ENCODE results near the gene ZBED6. TPM values are rescaled to one million over a fixed set of nuclear protein-coding genes. Genes with fewer than 3 reads are reported as not detected.
"Not testable (repeated sequence)": the region's sequence is repeated elsewhere in the genome, so short reads cannot be mapped to it uniquely, and the experiment has no call there.

Gene ZBED6
- total RNA-seq, 2 donors from 2014 or later, result 19.1 to 31.2 TPM

DNA sequence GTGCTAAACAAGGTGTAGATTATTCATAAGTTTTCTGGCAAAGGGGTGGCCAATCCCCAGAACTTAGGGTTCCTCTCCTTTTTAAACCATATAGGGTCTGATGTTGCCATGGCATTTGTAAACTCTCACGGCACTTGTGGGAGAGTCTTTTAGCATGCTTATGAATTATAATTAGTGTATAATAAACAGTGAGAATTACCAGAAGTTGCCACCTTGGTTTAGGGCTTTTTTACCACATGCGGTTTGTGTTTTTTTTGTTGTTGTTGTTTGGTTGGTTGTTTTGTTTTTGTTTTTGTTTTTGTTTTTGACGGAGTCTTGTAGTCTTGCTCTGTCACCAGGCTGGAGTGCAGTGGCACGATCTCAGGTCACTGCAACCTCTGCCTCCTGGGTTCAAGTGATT lies 39.4 kb upstream of the ZBED6 start:
- no peak for ATAC-seq (ENCODE audit: insufficient number of reproducible peaks, low FRiP score, low read depth)
- DNase-seq (ENCODE audit: low spot score), result no peak
- no peak overlapping the region for H3K4me3 ChIP-seq
- no peaks in the 10 kb centered on the region for H3K36me3 ChIP-seq
- no peaks in the 10 kb centered on the region for H3K9me3 ChIP-seq
- TF ChIP-seq, protein P1, sequence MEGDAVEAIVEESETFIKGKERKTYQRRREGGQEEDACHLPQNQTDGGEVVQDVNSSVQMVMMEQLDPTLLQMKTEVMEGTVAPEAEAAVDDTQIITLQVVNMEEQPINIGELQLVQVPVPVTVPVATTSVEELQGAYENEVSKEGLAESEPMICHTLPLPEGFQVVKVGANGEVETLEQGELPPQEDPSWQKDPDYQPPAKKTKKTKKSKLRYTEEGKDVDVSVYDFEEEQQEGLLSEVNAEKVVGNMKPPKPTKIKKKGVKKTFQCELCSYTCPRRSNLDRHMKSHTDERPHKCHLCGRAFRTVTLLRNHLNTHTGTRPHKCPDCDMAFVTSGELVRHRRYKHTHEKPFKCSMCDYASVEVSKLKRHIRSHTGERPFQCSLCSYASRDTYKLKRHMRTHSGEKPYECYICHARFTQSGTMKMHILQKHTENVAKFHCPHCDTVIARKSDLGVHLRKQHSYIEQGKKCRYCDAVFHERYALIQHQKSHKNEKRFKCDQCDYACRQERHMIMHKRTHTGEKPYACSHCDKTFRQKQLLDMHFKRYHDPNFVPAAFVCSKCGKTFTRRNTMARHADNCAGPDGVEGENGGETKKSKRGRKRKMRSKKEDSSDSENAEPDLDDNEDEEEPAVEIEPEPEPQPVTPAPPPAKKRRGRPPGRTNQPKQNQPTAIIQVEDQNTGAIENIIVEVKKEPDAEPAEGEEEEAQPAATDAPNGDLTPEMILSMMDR (IDR thresholded peaks at IDR 0.05), result no peak
- H3K27ac ChIP-seq, result no peak overlapping the region
- peaks cover 0 to 5% of the 10 kb centered on the region in 2 donors for H3K4me1 ChIP-seq (ENCODE audit: control insufficient read depth in 1 of 2, low read depth in 2 of 2)
- no peaks in the 10 kb centered on the region for H3K27me3 ChIP-seq (replicated peaks; ENCODE audit: insufficient read depth)

DNA sequence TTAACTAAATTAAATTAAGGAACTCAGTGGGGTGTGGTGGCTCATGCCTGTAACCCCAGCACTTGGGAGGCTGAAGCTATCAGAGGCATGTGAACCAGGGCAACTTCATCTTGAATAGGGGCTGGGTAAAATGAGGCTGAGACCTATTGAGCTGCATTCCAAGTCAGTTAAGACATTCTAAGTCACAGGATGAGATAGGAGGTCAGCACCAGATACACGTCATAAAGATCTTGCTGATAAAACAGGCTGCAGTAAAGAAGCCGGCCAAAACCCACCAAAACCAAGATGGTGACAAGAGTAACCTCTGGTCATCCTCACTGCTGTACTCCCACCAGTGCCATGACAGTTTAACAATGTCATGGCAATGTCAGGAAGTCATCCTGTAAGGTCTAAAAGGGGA lies 36.7 kb upstream of the ZBED6 start:
- not testable (repeated sequence) for H3K27me3 ChIP-seq (replicated peaks; ENCODE audit: insufficient read depth); ATAC-seq (ENCODE audit: insufficient number of reproducible peaks, low FRiP score, low read depth); H3K36me3 ChIP-seq; H3K27ac ChIP-seq; DNase-seq (ENCODE audit: low spot score); H3K9me3 ChIP-seq; H3K4me1 ChIP-seq (ENCODE audit: control insufficient read depth in 1 of 2, low read depth in 2 of 2); H3K4me3 ChIP-seq

DNA sequence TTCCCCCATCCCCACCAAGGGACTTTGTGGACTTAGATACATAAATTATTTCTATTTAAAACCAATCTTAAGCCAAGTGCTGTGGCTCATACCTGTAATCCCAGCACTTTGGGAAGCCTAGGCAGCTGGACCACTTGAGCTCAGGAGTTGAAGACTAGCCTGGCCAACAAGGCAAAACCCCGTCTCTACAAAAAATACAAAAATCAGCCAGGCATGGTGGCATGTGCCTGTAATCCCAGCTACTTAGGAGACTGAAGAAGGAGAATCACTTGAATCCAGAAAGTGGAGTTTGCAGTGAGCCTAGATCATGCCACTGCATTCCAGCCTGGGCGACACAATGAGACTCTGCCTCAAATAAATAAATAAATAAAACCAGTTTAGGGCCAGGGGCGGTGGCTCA lies 34.9 kb upstream of the ZBED6 start:
- H3K9me3 ChIP-seq, result no peaks in the 10 kb centered on the region
- ATAC-seq (ENCODE audit: insufficient number of reproducible peaks, low FRiP score, low read depth) (no peak), DNase-seq (ENCODE audit: low spot score) (no peak)
- H3K27me3 ChIP-seq (replicated peaks; ENCODE audit: insufficient read depth), result no peaks in the 10 kb centered on the region
- no peaks in the 10 kb centered on the region for H3K36me3 ChIP-seq
- H3K27ac ChIP-seq, result no peak overlapping the region
- no peaks in the 10 kb centered on the region for H3K4me1 ChIP-seq (ENCODE audit: control insufficient read depth in 1 of 2, low read depth in 2 of 2)
- TF ChIP-seq, protein P1 (IDR thresholded peaks at IDR 0.05), result no peak
- no peak overlapping the region for H3K4me3 ChIP-seq

DNA sequence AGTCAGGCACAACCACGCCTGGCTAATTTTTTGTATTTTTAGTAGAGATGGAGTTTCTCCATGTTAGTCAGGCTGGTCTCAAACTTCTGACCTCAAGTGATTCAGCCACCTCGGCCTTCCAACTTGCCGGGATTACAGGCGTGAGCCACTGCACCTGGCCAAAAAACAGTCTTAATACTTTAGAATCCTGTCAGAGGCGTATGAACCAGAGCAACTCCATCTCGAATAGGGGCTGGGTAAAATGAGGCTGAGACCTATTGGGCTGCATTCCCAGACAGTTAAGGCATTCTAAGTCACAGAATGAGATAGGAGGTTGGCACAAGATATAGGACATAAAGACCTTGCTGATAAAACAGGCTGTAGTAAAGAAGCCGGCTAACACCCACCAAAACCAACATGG lies 33.5 kb upstream of the ZBED6 start:
- not testable (repeated sequence) for H3K27ac ChIP-seq; H3K4me3 ChIP-seq; ATAC-seq (ENCODE audit: insufficient number of reproducible peaks, low FRiP score, low read depth); H3K27me3 ChIP-seq (replicated peaks; ENCODE audit: insufficient read depth); H3K4me1 ChIP-seq (ENCODE audit: control insufficient read depth in 1 of 2, low read depth in 2 of 2); DNase-seq (ENCODE audit: low spot score); H3K9me3 ChIP-seq; H3K36me3 ChIP-seq

DNA sequence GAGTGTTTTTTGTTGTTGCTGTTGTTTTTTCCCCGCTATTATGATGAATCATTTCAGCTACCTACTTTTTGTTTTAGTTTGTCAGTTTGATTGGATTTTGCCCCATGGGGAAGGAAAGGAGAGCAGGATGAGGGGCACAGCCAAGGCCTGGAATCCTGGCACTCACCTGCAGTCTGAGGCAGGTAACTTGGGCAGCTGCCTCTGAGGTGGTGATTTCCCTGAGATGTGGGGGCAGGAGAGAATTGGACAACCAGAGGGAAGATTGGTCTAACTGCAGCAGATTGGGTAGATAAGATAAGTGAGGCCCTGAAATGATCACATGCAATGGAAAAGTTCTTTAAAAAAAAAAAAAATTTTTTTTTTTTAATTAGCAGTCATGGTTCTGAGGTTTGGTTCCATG lies 31.9 kb upstream of the ZBED6 start:
- Histone ChIP-seq H3K27ac (no peak overlapping the region), H3K4me3 (no peak overlapping the region), H3K9me3 (no peaks in the 10 kb centered on the region), H3K27me3 (replicated peaks; ENCODE audit: insufficient read depth) (no peaks in the 10 kb centered on the region), H3K36me3 (no peaks in the 10 kb centered on the region), H3K4me1 (ENCODE audit: control insufficient read depth in 1 of 2, low read depth in 2 of 2) (no peaks in the 10 kb centered on the region)
- TF ChIP-seq, protein P1 (IDR thresholded peaks at IDR 0.05), result no peak
- DNase-seq (ENCODE audit: low spot score) (no peak), ATAC-seq (ENCODE audit: insufficient number of reproducible peaks, low FRiP score, low read depth) (no peak)

DNA sequence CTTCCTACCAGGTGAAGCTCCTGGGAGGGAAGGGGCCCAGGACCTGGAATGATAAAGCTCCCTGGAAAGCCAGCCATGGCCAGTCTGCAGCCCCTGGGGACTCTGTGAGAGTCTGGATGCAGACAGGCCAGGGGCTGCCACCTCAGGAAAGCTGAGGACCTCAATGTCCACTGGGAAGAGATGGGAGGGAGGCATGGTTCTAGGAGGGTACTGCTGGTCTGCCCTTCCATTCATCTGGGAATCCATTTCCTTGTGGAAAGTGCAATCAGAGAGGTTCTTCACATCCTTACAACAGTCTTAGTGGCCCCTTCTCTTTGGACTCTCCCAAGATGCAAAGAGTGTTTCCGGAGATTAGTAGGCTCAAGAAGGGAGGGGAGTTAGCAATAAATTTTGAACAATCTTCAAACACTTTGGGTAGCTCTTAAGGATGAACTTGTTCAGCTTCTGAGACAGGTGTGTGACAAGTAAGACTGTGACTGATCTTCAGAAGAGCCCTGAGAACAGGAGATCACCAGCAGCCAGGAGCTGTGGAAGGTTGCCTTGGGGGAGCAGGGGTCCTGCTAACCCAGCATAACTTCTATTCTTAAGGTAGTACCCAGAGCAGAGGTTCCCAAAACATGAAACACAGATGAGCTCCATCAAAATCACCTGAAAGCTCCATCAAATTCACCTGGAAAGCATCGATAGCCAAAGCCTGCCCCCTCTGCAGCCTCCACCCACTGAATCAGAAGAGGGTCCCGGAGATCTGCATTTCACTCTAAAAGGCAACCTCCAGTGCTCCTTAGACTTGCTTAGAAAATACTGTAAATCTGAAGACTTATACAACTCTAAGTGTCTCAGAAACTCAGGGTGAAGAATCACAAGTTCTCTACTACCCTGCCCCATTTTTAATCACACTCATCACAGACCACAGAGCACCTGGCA lies 31.1 kb upstream of the ZBED6 start:
- Histone ChIP-seq H3K36me3 (no peaks in the 10 kb centered on the region), H3K27me3 (replicated peaks; ENCODE audit: insufficient read depth) (no peaks in the 10 kb centered on the region), H3K9me3 (no peaks in the 10 kb centered on the region), H3K4me3 (no peak overlapping the region), H3K27ac (no peak overlapping the region), H3K4me1 (ENCODE audit: control insufficient read depth in 1 of 2, low read depth in 2 of 2) (no peaks in the 10 kb centered on the region)
- no peak for DNase-seq (ENCODE audit: low spot score)
- TF ChIP-seq, protein P1 (IDR thresholded peaks at IDR 0.05), result no peak
- ATAC-seq (ENCODE audit: insufficient number of reproducible peaks, low FRiP score, low read depth), result no peak
